CD4-positive, alpha-beta T cell treated with Interferon alpha-2 for 1 hour (primary cell): ENCODE results near the gene LMOD1.
"Not testable (repeated sequence)": the region's sequence is repeated elsewhere in the genome, so short reads cannot be mapped to it uniquely, and the experiment has no call there.

ENCODE experiments used
- DNase-seq, 2 donors: peaks; one replicate each; pipeline ENCODE4 v3.0.0-alpha.2; 2020 to 2022

Gene LMOD1

GRCh38 chr1:201945863-201946223, 505 bp downstream of the LMOD1 start:
- no peak for DNase-seq

- no peak for DNase-seq
These were observed 1.2 kb downstream of the LMOD1 start for GRCh38 chr1:201945157-201945556.

DNA sequence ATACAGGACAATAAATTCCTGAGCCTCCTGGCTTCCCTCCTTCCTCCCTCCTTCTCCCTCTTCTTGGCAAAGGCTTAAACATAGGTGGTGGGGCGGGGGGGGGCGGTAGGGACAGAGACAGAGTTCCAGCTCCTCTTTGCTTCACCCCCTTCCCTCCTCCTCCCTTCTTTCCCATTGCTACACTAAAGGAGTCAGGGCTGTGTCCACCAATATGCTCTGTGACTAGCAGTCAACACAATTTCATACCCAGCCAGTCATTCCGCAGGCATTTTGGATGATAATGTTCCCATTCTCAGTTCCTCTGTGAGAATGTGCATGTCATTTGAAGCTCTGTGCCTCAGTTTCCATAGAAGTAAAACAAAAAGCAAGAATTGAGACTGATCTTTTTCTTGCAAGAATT, 1.7 kb downstream of the LMOD1 start:
- no peak for DNase-seq

GRCh38 chr1:201944002-201944401, 2.3 kb downstream of the LMOD1 start:
- no peak for DNase-seq

GRCh38 chr1:201942129-201942495, 4.2 kb downstream of the LMOD1 start:
- no peak for DNase-seq

DNA sequence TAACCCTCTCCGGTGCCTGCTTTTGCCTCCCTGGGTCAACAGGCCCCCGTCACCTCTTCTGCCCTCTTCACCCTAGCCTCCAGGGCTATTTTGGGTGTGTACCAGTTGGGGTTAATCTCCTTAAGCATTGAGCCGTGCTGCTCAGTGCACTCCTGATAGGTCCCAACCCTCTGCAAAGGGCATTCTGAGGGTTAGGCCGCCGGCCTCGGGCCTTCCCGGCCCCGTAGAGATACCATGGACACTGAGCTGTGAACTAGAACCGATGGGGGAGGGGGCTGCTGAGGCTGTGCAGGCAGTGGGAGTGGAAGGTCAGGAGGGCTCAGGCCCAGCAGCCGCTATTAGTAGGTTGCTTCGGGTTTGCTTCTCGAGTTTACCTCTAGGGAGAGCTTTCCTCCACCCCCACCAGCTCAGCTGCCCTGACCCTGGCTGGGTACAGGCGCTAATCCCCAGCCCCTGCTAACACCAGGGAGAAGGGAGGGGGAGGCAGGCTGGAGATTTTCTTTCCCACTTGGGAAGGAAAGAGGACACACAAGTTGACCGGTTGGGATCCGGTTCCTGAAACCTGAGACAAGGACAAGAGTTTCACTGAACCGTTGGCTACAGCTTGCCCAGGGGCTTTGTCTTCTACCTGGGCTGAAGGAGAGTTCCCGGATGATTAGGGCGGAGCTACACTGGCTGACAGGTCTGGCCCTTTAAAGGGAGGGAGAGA, 4.8 kb downstream of the LMOD1 start:
- no peak for DNase-seq

GRCh38 chr1:201940316-201940715, 6.0 kb downstream of the LMOD1 start:
- not testable (repeated sequence) for DNase-seq

DNA sequence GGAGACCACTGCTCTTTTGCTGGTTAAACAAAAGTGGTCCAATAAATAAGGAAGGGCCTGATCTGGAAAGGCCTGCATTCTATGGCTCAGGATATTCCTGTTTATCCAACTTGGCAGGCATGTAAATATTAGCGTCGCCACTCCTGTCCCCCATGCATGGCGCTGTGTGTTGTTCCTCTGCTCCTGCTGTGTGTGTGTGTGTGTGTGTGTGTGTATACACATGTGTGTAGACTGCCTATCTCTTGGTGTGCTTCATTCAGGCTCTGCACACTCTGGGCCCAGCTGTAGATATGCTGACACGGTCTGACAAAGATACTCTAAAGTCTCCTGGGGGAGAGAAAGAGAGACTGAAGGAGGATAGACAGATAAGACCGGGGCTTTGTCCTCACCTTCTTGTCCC, 6.8 kb downstream of the LMOD1 start:
- no peak for DNase-seq

- DNase-seq, result no peak
These were observed 7.2 kb downstream of the LMOD1 start for GRCh38 chr1:201939148-201939547.

DNA sequence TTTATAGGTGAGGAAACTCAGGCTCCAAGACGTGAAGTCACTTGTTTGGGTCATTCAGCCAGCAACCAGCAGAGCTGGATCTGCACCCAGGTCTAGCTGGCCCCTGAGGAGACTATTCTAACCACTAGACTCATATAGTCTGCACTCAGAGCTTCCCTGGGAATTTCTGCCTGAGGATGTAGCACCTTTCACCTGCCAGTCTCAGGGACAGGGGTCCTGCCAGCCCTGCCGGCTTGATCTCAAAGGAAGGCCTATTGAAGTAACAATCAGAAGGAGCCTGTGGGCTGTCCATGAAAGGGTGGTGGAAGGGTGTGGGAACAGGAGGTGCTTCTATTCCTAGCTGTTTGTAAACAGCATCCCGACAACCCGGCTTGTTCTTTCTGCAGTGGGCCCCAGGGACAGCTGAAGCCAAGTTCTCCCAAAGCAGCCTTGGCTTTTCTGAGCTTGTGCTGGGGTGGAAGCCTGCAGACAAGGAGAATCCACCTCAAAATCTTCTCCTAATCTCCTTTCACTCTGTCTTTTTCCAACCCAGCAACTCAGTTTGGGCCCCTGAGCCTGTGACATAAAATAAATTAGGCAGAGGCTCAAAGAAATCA, 7.8 kb downstream of the LMOD1 start:
- DNase-seq, result no peak

DNA sequence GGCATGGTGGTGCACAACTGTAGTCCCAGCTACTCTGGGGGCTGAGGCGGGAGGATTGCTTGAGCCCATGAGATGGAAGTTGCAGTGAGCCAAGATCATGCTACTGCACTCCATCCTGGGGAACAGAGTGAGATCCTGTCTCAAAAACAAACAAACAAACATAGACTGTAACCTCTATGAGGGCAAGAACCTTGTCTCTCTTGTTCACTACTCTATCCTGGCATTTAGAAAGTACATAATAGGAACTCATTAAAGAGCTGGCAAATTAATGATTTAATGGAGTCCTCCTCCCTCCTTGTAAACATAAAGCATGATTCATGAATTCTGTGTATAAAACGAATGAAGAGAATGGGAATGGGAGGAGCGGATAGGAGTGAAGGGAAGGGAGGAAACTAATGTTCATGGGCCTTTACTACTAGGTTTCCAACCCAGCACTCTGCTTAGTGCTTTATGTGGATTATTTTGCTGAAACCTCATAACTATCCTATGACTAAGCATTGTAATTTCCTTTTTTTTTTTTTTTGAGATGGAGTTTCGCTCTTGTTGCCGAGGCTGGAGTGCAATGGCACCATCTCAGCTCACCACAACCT, 8.6 kb downstream of the LMOD1 start:
- no peak for DNase-seq

DNA sequence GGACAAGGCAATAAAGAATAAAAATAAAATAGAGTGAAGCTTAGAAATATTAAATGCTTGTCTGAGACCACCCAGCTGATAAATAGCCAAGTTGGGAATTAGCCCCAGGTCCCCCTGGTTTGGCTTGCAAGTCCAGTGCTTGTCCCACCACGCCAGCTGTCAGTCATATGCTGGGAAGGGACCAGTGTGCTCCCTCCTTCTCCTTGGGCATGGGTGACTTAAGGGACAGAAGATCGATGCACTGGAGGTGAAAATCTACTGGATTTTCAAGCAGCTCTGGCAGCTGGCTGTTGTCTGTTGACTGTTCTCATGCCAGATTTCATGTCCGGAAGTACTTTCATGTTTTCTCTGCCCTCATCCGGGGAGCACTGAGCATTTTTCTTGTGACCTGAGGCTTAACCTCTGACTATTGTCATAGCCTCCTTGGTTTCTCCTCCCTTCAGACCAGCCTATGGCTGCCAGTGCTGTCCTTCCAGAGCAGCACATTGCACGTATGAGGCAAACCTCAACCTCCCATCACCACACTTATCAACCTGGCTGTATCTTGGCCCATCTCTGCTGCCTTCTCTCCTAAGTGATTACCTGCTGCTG, 12.4 kb downstream of the LMOD1 start:
- DNase-seq, result no peak

DNA sequence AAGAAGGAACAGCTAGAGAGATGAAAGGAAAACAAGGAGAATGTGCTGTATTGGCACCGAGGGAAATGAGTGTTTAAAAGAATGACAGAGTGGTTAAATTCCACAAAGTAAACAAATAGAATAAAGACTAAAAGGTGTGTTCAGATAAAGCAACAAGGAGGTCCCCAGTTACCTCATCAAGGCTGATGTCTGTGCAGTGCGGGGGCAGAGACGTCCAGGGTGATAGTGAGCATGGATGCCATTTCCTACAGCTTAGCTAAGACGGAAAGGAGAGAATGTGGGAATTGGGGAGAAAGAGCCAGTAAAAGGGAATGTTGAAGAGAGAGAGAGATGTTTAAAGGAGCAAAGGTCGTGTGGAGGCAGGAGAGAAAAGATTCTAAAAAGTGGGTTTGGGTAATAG, 15.5 kb downstream of the LMOD1 start:
- DNase-seq, result no peak

DNA sequence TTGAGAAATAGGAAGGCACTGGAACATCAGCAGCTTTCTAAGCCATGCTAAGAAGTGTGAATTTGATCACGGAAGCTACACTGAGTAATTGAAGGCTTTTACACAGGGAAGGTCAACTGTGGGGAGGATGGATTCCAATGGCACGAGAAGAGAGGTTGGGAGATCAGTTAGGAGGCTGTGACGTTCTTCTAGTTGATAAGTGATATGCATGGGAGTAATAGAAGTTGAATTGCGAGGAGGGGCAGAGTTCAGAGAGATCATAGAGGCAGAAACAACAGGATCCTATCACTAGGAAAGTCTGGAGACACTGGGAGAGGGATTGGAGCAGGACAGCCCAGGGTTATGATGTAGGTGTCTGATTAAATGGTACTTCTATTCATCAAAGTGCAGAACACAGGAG, 16.2 kb downstream of the LMOD1 start:
- no peak for DNase-seq

DNA sequence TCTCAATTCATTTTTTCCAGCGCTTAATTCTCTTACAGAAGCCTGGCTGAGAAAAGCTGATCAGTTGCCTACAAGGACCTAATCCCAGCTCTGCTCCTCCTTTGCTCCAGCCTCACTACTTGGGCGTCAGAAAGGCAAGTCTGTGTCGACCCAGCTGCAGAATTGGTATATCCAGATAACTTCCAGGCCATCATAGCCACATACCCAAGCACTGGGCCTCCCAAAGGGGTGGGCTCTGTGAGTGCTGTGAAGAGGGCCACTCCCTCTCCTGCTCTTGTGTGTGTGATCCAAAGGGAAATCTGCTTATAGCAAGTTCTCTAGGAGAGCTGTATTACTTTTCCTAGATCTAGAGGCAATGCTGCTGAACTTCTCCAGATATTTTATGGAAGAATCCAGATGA, 18.1 kb downstream of the LMOD1 start:
- no peak for DNase-seq

DNA sequence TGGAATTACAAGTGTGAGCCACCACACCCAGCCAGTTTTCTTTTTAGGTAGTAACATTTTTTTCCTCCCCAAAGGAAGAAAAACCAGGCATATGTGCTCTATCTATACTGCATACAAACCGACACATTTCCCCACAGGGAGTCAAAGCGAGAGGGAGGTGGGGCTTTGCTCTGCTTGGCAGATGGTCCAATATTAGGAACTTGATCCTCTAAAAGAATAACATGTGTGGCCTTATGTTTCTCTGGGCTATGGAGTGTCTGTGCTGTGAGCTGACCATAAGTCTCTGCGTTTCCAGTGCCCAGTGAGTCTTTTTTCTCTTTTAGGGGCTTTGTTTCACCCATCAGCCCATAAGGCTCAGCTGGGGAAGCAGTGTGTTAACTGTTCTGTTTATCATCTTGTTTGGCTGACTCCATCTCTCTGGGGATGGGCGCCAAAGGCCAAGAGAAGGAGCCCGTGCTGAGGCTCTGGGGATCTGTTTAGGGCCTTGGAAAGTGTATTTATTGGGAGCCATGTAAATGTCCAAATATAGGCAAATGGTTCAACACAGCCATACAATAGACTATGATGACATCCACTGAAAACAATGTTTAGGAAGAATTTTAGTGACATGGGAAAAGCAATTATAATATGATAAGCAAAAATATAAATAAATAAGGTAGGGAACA, 20.2 kb downstream of the LMOD1 start:
- DNase-seq, result no peak

- no peak for DNase-seq
These were observed 21.1 kb downstream of the LMOD1 start for GRCh38 chr1:201925301-201925567.

GRCh38 chr1:201921952-201922558, 24.3 kb downstream of the LMOD1 start:
- no peak for DNase-seq

DNA sequence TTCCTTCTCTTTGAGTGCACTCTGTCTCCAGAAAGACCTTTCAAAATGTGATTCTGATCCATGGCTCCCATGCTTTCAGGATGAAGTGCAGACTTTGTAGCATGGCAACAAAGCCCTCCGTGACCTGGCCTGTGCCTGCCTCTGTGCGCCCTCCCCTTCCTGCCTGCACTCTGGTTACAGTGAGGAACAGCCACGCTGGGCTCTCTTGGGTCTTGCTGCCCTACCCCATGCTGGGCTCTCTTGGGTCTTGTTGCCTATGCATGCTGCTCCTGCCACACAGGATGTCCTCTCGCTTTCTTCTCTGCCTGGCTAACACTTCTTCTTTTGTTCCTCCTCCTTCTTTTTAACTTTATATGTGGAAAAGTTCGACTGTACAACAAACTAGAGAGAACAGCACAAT, 28.0 kb downstream of the LMOD1 start:
- DNase-seq, result no peak

DNA sequence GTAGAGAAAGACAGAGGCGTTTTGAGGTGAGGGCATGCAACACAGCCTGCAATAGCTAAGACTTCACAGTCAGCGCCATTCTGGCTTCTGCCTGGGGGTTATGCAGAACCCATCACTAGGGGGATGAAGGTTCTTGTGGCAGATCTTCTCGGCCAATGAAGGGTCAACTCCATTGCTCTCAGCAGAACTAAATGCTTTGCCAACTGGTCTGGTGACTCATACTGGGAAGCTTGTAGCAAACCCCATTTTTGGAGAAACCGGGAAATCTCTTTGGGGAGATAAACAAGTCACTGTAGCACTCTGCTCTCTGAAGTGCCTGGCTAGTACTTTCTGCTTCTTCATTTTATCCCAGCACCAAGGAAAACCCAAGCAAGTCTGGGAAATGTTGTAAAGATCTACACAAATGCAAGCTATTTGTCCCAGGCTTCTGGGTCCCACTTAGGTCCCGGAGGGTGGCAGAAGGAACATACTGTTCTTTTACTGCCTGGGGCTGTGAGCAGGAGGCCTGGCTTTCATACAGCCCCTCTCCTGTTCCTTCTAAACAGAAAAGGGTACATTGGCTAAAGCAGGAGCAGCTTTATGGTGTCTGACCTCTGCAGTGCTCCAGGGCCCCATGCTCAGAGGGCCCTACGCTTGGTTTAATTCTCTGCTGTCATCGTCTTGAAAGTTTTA, 28.9 kb downstream of the LMOD1 start:
- DNase-seq, result no peak

- no peak for DNase-seq
These were observed 29.6 kb downstream of the LMOD1 start for GRCh38 chr1:201916649-201917249.

DNA sequence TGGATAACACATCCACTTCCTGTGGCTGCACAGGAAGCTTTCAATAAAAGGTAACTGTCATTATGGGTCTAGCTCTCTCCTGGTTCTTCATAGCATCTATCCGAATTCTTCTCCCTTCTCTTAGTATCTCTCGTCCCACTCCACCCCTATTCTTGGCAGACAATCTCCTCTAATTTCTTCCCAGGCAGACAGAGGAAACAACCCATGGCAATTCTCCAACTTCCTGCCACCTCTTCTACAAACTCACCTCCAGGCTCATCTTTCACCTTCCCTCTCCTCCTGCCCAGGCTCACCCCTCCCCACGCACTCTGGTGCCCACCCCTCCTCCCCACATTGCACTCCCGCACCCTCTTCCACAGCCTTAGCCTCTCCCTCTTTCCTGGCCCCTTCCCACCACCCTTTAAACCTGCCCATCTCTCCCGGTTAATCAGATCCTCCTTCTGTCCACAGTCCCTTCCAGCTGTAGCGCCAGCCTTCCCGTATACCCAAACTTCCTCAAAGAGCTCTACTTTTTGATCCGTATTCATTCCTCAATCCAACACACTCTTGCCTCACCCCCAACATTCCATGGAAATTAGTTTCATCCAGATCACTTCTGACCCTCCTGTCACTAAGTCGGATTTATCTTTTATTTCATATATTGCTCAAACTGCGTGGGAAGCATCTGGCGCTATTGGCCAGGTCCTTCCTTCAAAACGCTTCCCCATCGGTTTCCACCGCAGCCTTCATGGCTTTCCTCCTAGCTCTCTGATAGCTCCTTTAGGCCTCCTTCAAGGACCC, 31.7 kb downstream of the LMOD1 start:
- no peak for DNase-seq
